D721Med (cell line): ENCODE data around the gene PCGF3.
"Not testable (repeated sequence)": the region's sequence is repeated elsewhere in the genome, so short reads cannot be mapped to it uniquely, and the experiment has no call there.

Experiments
- DNase-seq: peaks from one replicate; pipeline ENCODE4 v3.0.0; 2011; ENCODE audit warnings: low spot score; ENCODE audit not compliant: insufficient read length
- FAIRE-seq: peaks from 2 replicates; lab custom pipeline; 2011; peaks lifted over from hg19 to GRCh38; lab: Jason Lieb, UNC
- CTCF ChIP-seq: IDR thresholded peaks from 2 replicates; pipeline ENCODE4 v1.5.1; 2012; ENCODE audit warnings: mild to moderate bottlenecking, control low read depth; ENCODE audit not compliant: insufficient read depth; ENCODE audit errors: missing control alignments

The PCGF3 gene

GRCh38 chr4:732486-732885, 26.9 kb downstream of the PCGF3 start:
- no peak for FAIRE-seq
- no peak for DNase-seq
- TF ChIP-seq CTCF = no peak

GRCh38 chr4:732911-733630, 27.4 kb downstream of the PCGF3 start:
- TF ChIP-seq CTCF = no peak
- FAIRE-seq (no peak), DNase-seq (no peak)

GRCh38 chr4:733631-733980, 28.0 kb downstream of the PCGF3 start:
- FAIRE-seq (no peak), DNase-seq (no peak)
- TF ChIP-seq CTCF = no peak

GRCh38 chr4:734075-734474, 28.4 kb downstream of the PCGF3 start:
- no peak for TF ChIP-seq CTCF
- FAIRE-seq (no peak), DNase-seq (no peak)

GRCh38 chr4:734951-735350, 29.3 kb downstream of the PCGF3 start:
- no peak for FAIRE-seq
- no peak for TF ChIP-seq CTCF
- DNase-seq = no peak

- no peak for FAIRE-seq
- TF ChIP-seq CTCF = no peak
- DNase-seq = no peak
Measured at GRCh38 chr4:735583-735982, 30.0 kb downstream of the PCGF3 start.

GRCh38 chr4:736561-736960, 30.9 kb downstream of the PCGF3 start:
- not testable (repeated sequence) for FAIRE-seq, DNase-seq

GRCh38 chr4:738781-739280, 33.2 kb downstream of the PCGF3 start:
- DNase-seq (no peak), FAIRE-seq (no peak)
- TF ChIP-seq CTCF = no peak
